Fibroblast of upper back skin (primary cell): ENCODE measurements around the gene VAV1.

Experiments used
- DNase-seq: peaks from one replicate; pipeline ENCODE4 v3.0.0-alpha.2; 2013

VAV1 gene

GRCh38 chr19:6772028-6772865 is at the start of gene VAV1:
TSS of gene VAV1 (plus strand) at chr19:6772708. CDS start at chr19:6772808, 100 bp downstream.
- DNase-seq, result no peak

- DNase-seq, result peak; percentile 56
These were observed 49.3 kb upstream of the VAV1 start for GRCh38 chr19:6723108-6723618.

- DNase-seq, result peak; percentile 35
These were observed 48.8 kb upstream of the VAV1 start for GRCh38 chr19:6723738-6724137.

GRCh38 chr19:6724631-6725492 is 47.6 kb upstream of the VAV1 start:
- DNase-seq, result no peak

GRCh38 chr19:6725513-6726231 is 46.8 kb upstream of the VAV1 start:
- no peak for DNase-seq

- no peak for DNase-seq
These were observed 44.2 kb upstream of the VAV1 start for GRCh38 chr19:6728346-6728745.

GRCh38 chr19:6729573-6730152 is 42.8 kb upstream of the VAV1 start:
- DNase-seq, result no peak

GRCh38 chr19:6730153-6730804 is 42.2 kb upstream of the VAV1 start:
- DNase-seq, result no peak

- no peak for DNase-seq
These were observed 41.4 kb upstream of the VAV1 start for GRCh38 chr19:6730941-6731670.

- DNase-seq, result no peak
These were observed 40.7 kb upstream of the VAV1 start for GRCh38 chr19:6731822-6732221.

- no peak for DNase-seq
These were observed 39.6 kb upstream of the VAV1 start for GRCh38 chr19:6732803-6733337.

GRCh38 chr19:6733338-6734095 is 39.0 kb upstream of the VAV1 start:
- no peak for DNase-seq

GRCh38 chr19:6734096-6734696 is 38.3 kb upstream of the VAV1 start:
- no peak for DNase-seq

GRCh38 chr19:6735181-6735911 is 37.2 kb upstream of the VAV1 start:
- DNase-seq, result no peak

GRCh38 chr19:6736169-6736916 is 36.2 kb upstream of the VAV1 start:
- DNase-seq, result peak; percentile 87

GRCh38 chr19:6736917-6737283 is 35.6 kb upstream of the VAV1 start:
- DNase-seq, result no peak

- peak; percentile 100 for DNase-seq
These were observed 35.1 kb upstream of the VAV1 start, which contains the start of gene GPR108 for GRCh38 chr19:6737284-6737872. TSS of gene GPR108 (minus strand) at chr19:6737580. CDS start at chr19:6737576, 4 bp downstream.
